Liver (tissue), 9 donors: Measurements from ENCODE around the gene DUSP1. TPM values are rescaled to one million over a fixed set of nuclear protein-coding genes. Genes with fewer than 3 reads are reported as not detected.
A peak's percentile ranks its signal among the peaks of the same experiment; 100 is the strongest.

ENCODE experiments used
- DNase-seq: peaks from one replicate; pipeline ENCODE4 v3.0.0-alpha.2; 2017; ENCODE audit warnings: low spot score
- H3K27ac ChIP-seq, 2 donors: one replicate each; pipeline ENCODE4 v1.7.0; 2013; ENCODE audit warnings: inconsistent platforms in 2 of 2, low read length in 2 of 2, control low read depth in 1 of 2, low read depth in 1 of 2, mild to moderate bottlenecking in 1 of 2
- H3K27me3 ChIP-seq, 4 donors: one replicate each; pipeline versions ENCODE4 v1.6.1 to v1.7.0; 2013; ENCODE audit warnings: low read length in 3 of 4, inconsistent platforms in 1 of 4, mild to moderate bottlenecking in 1 of 4, moderate library complexity in 1 of 4; ENCODE audit not compliant: control insufficient read depth in 4 of 4, insufficient read depth in 4 of 4
- H3K36me3 ChIP-seq, 4 donors: one replicate each; pipeline versions ENCODE4 v1.6.1 to v1.7.0; 2013; ENCODE audit warnings: low read length in 3 of 4, mild to moderate bottlenecking in 3 of 4, low read depth in 1 of 4, moderate library complexity in 1 of 4; ENCODE audit not compliant: control insufficient read depth in 4 of 4, insufficient read depth in 3 of 4
- H3K4me1 ChIP-seq, 4 donors: one replicate each; pipeline versions ENCODE4 v1.6.1 to v1.7.0; 2013; ENCODE audit warnings: low read length in 3 of 4, mild to moderate bottlenecking in 3 of 4, moderate library complexity in 1 of 4; ENCODE audit not compliant: control insufficient read depth in 4 of 4, insufficient read depth in 4 of 4
- H3K4me3 ChIP-seq, 3 donors: one replicate each; pipeline versions ENCODE4 v1.6.1 to v1.7.0; 2013; ENCODE audit warnings: low read length in 3 of 3, control low read depth in 1 of 3, low read depth in 1 of 3, mild to moderate bottlenecking in 1 of 3
- H3K9ac ChIP-seq, 2 donors: one replicate each; pipeline ENCODE4 v1.7.0; 2013; ENCODE audit warnings: low read length in 2 of 2, mild to moderate bottlenecking in 2 of 2, moderate library complexity in 2 of 2, control low read depth in 1 of 2, low read depth in 1 of 2
- H3K9me3 ChIP-seq, 4 donors: one replicate each; pipeline versions ENCODE4 v1.6.1 to v1.7.0; 2013; ENCODE audit warnings: low read length in 3 of 4; ENCODE audit not compliant: control insufficient read depth in 4 of 4
- ATF3 ChIP-seq: IDR thresholded peaks from 2 replicates; pipeline ENCODE4 v1.6.1; 2016; ENCODE audit warnings: antibody characterized with exemption
- CTCF ChIP-seq: fragments of 150-350 bp; IDR thresholded peaks from 2 replicates; pipeline ENCODE4 v1.5.1; 2017; ENCODE audit warnings: improper control_type of control experiment, low read depth, low read length; ENCODE audit not compliant: missing input control
- EGR1 ChIP-seq, 2 donors: IDR thresholded peaks; 2 replicates each; pipeline ENCODE4 v1.6.1; 2016 to 2018; ENCODE audit warnings: antibody characterized with exemption in 2 of 2, low read depth in 2 of 2
- FOXA1 ChIP-seq: IDR thresholded peaks from 2 replicates; pipeline ENCODE4 v1.6.1; 2016; ENCODE audit warnings: antibody characterized with exemption
- FOXA2 ChIP-seq: IDR thresholded peaks from 2 replicates; pipeline ENCODE4 v1.6.1; 2016; ENCODE audit warnings: antibody characterized with exemption
- GABPA ChIP-seq, 2 donors: IDR thresholded peaks in 1 of 2; conservative IDR thresholded peaks in 1 of 2; 2 replicates each; pipeline ENCODE4 v1.6.1; 2016; ENCODE audit warnings: antibody characterized with exemption in 2 of 2, mild to moderate bottlenecking in 1 of 2, moderate library complexity in 1 of 2
- HNF4A ChIP-seq, 2 donors: conservative IDR thresholded peaks; 2 replicates each; pipeline ENCODE4 v1.6.1; 2016; ENCODE audit warnings: antibody characterized with exemption in 2 of 2, mild to moderate bottlenecking in 2 of 2
- HNF4G ChIP-seq: IDR thresholded peaks from 2 replicates; pipeline ENCODE4 v1.6.1; 2016; ENCODE audit warnings: antibody characterized with exemption
- JUND ChIP-seq, 2 donors: IDR thresholded peaks; 2 replicates each; pipeline ENCODE4 v1.6.1; 2016; ENCODE audit warnings: antibody characterized with exemption in 2 of 2
- MAX ChIP-seq: IDR thresholded peaks from 2 replicates; pipeline ENCODE4 v1.6.1; 2016; ENCODE audit warnings: antibody characterized with exemption
- NR2F2 ChIP-seq: IDR thresholded peaks from 2 replicates; pipeline ENCODE4 v1.6.1; 2016; ENCODE audit warnings: antibody characterized with exemption
- RAD21 ChIP-seq, 2 donors: IDR thresholded peaks; 2 replicates each; pipeline ENCODE4 v1.6.1; 2016; ENCODE audit warnings: antibody characterized with exemption in 2 of 2, mild to moderate bottlenecking in 2 of 2
- REST ChIP-seq: IDR thresholded peaks from 2 replicates; pipeline ENCODE4 v1.6.1; 2016; ENCODE audit warnings: antibody characterized with exemption, mild to moderate bottlenecking
- RXRA ChIP-seq, 2 donors: IDR thresholded peaks; 2 replicates each; pipeline ENCODE4 v1.6.1; 2017 to 2018; ENCODE audit warnings: antibody characterized with exemption in 2 of 2, mild to moderate bottlenecking in 1 of 2
- SP1 ChIP-seq: IDR thresholded peaks from 2 replicates; pipeline ENCODE4 v1.6.1; 2018; ENCODE audit warnings: antibody characterized with exemption, mild to moderate bottlenecking
- TAF1 ChIP-seq: conservative IDR thresholded peaks from 2 replicates; pipeline ENCODE4 v1.6.1; 2016; ENCODE audit warnings: antibody characterized with exemption, mild to moderate bottlenecking
- YY1 ChIP-seq: IDR thresholded peaks from 2 replicates; pipeline ENCODE4 v1.6.1; 2016; ENCODE audit warnings: antibody characterized with exemption, mild to moderate bottlenecking
- WGBS: extraction: QIAGEN DNeasy Blood & Tissue Kit; methylation state at CpG from one replicate; pipeline ENCODE4 v1.1.7; 2013; 5-methylcytosine and 5-hydroxymethylcytosine counted together
- polyA plus RNA-seq, 2 donors: library from polyadenylated mRNA; stranded (reverse) in 1 of 2; unstranded in 1 of 2; fragments of 200-250 nt in 1 of 2; fragments of >200 nt in 1 of 2; fragmentation: Nextera tagmentation in 1 of 2; extraction: Ambion mirVana in 1 of 2; gene quantifications; one replicate each; pipeline versions ENCODE4 v1.2.1 to v1.2.3, GENCODE V29; 2013 to 2015
- total RNA-seq, 2 donors: library from RNA; depleted of rRNA; stranded (reverse); fragments of >200 nt; gene quantifications; one replicate each; pipeline ENCODE4 v1.2.3, GENCODE V29; 2014
- TF ChIP-seq, protein P1 (sequence below): IDR thresholded peaks from 2 replicates; pipeline ENCODE4 v1.6.1; 2016; ENCODE audit warnings: antibody characterized with exemption
- donor health status: healthy.
- donor health status: healthy.
- donor health status: healthy.
- donor health status: healthy.
- donor health status: healthy.

The DUSP1 gene
- total and polyA plus RNA-seq, 4 donors: 53.2 to 237 (median 110) TPM

GRCh38 chr5:172798422-172799215, 27.6 kb upstream of the DUSP1 start:
- DNase-seq: no peak
- H3K9ac ChIP-seq: no peak overlapping the region
- H3K4me1 ChIP-seq: peaks cover 2 to 7% (median 5%) of the 10 kb centered on the region in 4 donors

DNA sequence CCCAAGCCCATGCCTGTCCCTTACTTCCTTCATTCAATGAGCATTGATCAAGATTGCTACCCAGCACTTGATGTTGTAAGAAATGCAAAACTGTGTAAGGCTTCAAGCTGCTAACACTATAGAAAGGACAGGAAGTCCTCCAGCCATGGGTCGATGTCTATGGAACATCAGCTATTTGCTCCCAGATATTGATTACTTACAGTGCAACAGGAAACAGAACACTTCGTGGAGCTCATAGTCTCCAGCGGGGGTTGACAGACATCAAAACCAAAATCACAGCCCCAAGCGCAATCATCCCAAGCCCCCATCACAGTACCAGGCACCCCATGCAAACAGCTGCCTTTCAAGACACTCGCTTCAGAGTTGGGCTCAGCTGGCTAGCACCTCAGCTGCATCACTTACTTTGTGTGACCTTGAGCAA, 26.8 kb upstream of the DUSP1 start:
- Histone ChIP-seq H3K27ac (peak overlapping the region in 1 of 2 donors; percentile 27), H3K4me1 (peaks cover 4 to 8% (median 6%) of the 10 kb centered on the region in 4 donors), H3K9ac (no peak overlapping the region), H3K36me3 (no peaks in the 10 kb centered on the region), H3K9me3 (no peaks in the 10 kb centered on the region), H3K4me3 (no peak overlapping the region), H3K27me3 (no peaks in the 10 kb centered on the region)
- WGBS: 36% methylated on average over 5 of the region's 5 CpGs
- TF ChIP-seq TAF1 (no peak), RXRA (IDR thresholded peaks at IDR 0.05) (peak in 1 of 2 donors; percentile 55), MAX (no peak), CTCF (no peak), GABPA (IDR thresholded peaks at IDR 0.05 in 1 of 2, conservative IDR thresholded peaks at IDR 0.05 in 1 of 2) (no peak), RAD21 (IDR thresholded peaks at IDR 0.05) (peak in 1 of 2 donors; percentile 43), REST (no peak), HNF4A (conservative IDR thresholded peaks at IDR 0.05) (peak in 1 of 2 donors; percentile 67), FOXA2 (no peak), HNF4G (no peak), ATF3 (no peak), NR2F2 (no peak), YY1 (peak; percentile 18), FOXA1 (no peak), EGR1 (IDR thresholded peaks at IDR 0.05; ENCODE audit: low read depth in 2 of 2) (no peak), JUND (IDR thresholded peaks at IDR 0.05) (peak in 1 of 2 donors; percentile 32), SP1 (peak; percentile 67)
- TF ChIP-seq, protein P1, sequence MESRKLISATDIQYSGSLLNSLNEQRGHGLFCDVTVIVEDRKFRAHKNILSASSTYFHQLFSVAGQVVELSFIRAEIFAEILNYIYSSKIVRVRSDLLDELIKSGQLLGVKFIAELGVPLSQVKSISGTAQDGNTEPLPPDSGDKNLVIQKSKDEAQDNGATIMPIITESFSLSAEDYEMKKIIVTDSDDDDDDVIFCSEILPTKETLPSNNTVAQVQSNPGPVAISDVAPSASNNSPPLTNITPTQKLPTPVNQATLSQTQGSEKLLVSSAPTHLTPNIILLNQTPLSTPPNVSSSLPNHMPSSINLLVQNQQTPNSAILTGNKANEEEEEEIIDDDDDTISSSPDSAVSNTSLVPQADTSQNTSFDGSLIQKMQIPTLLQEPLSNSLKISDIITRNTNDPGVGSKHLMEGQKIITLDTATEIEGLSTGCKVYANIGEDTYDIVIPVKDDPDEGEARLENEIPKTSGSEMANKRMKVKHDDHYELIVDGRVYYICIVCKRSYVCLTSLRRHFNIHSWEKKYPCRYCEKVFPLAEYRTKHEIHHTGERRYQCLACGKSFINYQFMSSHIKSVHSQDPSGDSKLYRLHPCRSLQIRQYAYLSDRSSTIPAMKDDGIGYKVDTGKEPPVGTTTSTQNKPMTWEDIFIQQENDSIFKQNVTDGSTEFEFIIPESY: no peak
- no peak for DNase-seq

More at GRCh38 chr5:172798422-172799215, 27.6 kb upstream of the DUSP1 start:
- no peak overlapping the region for H3K4me3 ChIP-seq
- no peaks in the 10 kb centered on the region for H3K36me3 ChIP-seq
- TF ChIP-seq TAF1 (no peak), JUND (IDR thresholded peaks at IDR 0.05) (peak in 1 of 2 donors; percentile 32), GABPA (IDR thresholded peaks at IDR 0.05 in 1 of 2, conservative IDR thresholded peaks at IDR 0.05 in 1 of 2) (no peak), RXRA (IDR thresholded peaks at IDR 0.05) (peak in 1 of 2 donors; percentile 7), SP1 (no peak)
- no peaks in the 10 kb centered on the region for H3K9me3 ChIP-seq
- H3K27ac ChIP-seq: peak overlapping the region in 1 of 2 donors; percentile 64
- H3K27me3 ChIP-seq: no peaks in the 10 kb centered on the region
- 84% methylated on average over 14 of the region's 14 CpGs for WGBS
